ENCODE results near the gene DNAJC5. TPM values are rescaled to one million over a fixed set of nuclear protein-coding genes. Genes with fewer than 3 reads are reported as not detected.

DNAJC5 gene
- total and polyA plus RNA-seq, 2 donors (not counting 3 experiments of a cell fraction or from before 2014, with no cell fraction given), result 44.7 to 60.3 TPM

GRCh38 chr20:63963784-63964301, 68.9 kb downstream of the DNAJC5 start:
- H3K27me3 ChIP-seq (ENCODE audit: control insufficient read depth in 2 of 2, insufficient read depth in 2 of 2, low read length in 2 of 2), result no peaks in the 10 kb centered on the region
- H3K36me3 ChIP-seq (ENCODE audit: control insufficient read depth in 2 of 2, extremely low read depth in 1 of 2, insufficient read depth in 2 of 2, low read length in 2 of 2), result peaks cover 12 to 52% of the 10 kb centered on the region in 2 experiments

More at GRCh38 chr20:63963784-63964301, 68.9 kb downstream of the DNAJC5 start:
- BruUV-seq (replicated peaks), result TSS peak; percentile 2
- Histone ChIP-seq H3K9me3 (replicated peaks; ENCODE audit: control insufficient read depth, insufficient read depth, low read length) (no peaks in the 10 kb centered on the region), H2AFZ (ENCODE audit: low read depth, low read length) (no peak overlapping the region), H3K4me1 (ENCODE audit: control insufficient read depth, extremely low read depth, insufficient read depth, low read length) (peaks cover 4% of the 10 kb centered on the region), H3K9ac (replicated peaks; ENCODE audit: extremely low read depth, insufficient read depth, low read length) (no peak overlapping the region), H3K4me3 (replicated peaks in 1 of 3; ENCODE audit: insufficient read depth in 1 of 3, low read depth in 1 of 3, low read length in 3 of 3) (no peak overlapping the region), H4K20me1 (replicated peaks; ENCODE audit: control insufficient read depth, extremely low read depth, insufficient read depth, low read length) (no peaks in the 10 kb centered on the region), H3K79me2 (ENCODE audit: control insufficient read depth, insufficient read depth, low read length) (peaks cover 4% of the 10 kb centered on the region), H3K9me1 (replicated peaks; ENCODE audit: control insufficient read depth, extremely low read depth, insufficient read depth, low read length) (no peaks in the 10 kb centered on the region), H3K27ac (ENCODE audit: insufficient read depth, low read depth, low read length) (no peak overlapping the region), H3K4me2 (ENCODE audit: insufficient read depth, low read length) (no peak overlapping the region)
- no peak for DNase-seq (ENCODE audit: low read depth, low spot score)
- ChIA-PET POLR2A (no interaction called here), CTCF (interaction anchor here (0.5 kb wide), 1 partner anchor 46 kb away, joined by 3 read pairs; no protein-coding TSS in a partner anchor)
- TF ChIP-seq EZH2 (IDR thresholded peaks at IDR 0.05; ENCODE audit: borderline replicate concordance, low read depth, low read length, severe bottlenecking) (no peak), MAX (IDR thresholded peaks at IDR 0.05; ENCODE audit: insufficient read depth, insufficient read length) (no peak), POLR2A (IDR thresholded peaks at IDR 0.05; ENCODE audit: low read depth, low read length) (no peak), FOS (IDR thresholded peaks at IDR 0.05; ENCODE audit: borderline replicate concordance, insufficient read depth, low read length) (no peak), GATA2 (IDR thresholded peaks at IDR 0.05; ENCODE audit: insufficient read depth, insufficient read length, low read depth, low read length) (no peak), JUN (IDR thresholded peaks at IDR 0.05; ENCODE audit: borderline replicate concordance, insufficient read depth, insufficient read length, low read depth) (no peak), MYC (IDR thresholded peaks at IDR 0.05; ENCODE audit: low read depth, low read length) (no peak), POLR2AphosphoS5 (IDR thresholded peaks at IDR 0.05; ENCODE audit: insufficient read depth, low read depth, low read length) (no peak), CTCF (IDR thresholded peaks at IDR 0.05; ENCODE audit: extremely low read depth in 1 of 2, insufficient read depth in 1 of 2, low read depth in 1 of 2, low read length in 2 of 2) (no peak)
- FAIRE-seq, result no peak
- intact Hi-C loops (cut with micrococcal nuclease) (no loop called here), dilution Hi-C loops (cut with MboI; ENCODE audit: extremely low pct_ligation_motif_present, low sequenced_read_pairs) (no loop called here)
